B cell (primary cell): ENCODE results near the gene KLK10. TPM values are rescaled to one million over a fixed set of nuclear protein-coding genes. Genes with fewer than 3 reads are reported as not detected.

Experiments
- ATAC-seq: fragments of 200-7000 bp; cut with Tn5 transposase; one replicate; pipeline ENCODE4 v1.10.0; 2021; ENCODE audit warnings: low read depth, mild to moderate bottlenecking, moderate number of reproducible peaks, moderate library complexity
- CTCF ChIA-PET: fragments of 350-600 bp; sonication (Branson Sonifier 250); formaldehyde crosslinking; loops from one replicate; lab custom pipeline; 2021; ENCODE audit warnings: antibody characterized with exemption, inconsistent platforms; lab: Charles Lee
- POLR2A ChIA-PET: fragments of 350-600 bp; sonication (Branson Sonifier 250); formaldehyde crosslinking; loops from one replicate; lab custom pipeline; 2021; ENCODE audit warnings: antibody characterized with exemption; lab: Charles Lee
- DNase-seq: peaks from one replicate; pipeline ENCODE4 v3.0.0; 2013
- H2AFZ ChIP-seq: 2 replicates; pipeline ENCODE4 v1.6.1; 2012; ENCODE audit warnings: mild to moderate bottlenecking, low read depth, low read length; ENCODE audit not compliant: insufficient read depth, poor library complexity, severe bottlenecking
- H3K27ac ChIP-seq, 2 donors: 1 replicate in 1 of 2; 2 replicates in 1 of 2; pipeline ENCODE4 v1.5.1; 2012 to 2013; ENCODE audit warnings: low read length in 2 of 2, mild to moderate bottlenecking in 2 of 2, moderate library complexity in 1 of 2
- H3K27me3 ChIP-seq, 4 experiments: fragments of 200-600 bp in 1 of 4; sonication (generic) in 1 of 4; replicated peaks in 1 of 4; 1 replicate in 2 of 4; 2 replicates in 2 of 4; pipeline versions ENCODE4 v1.6.1 to v1.7.0; 2013 to 2016; ENCODE audit warnings: low read length in 3 of 4, mild to moderate bottlenecking in 2 of 4, mixed read lengths in 1 of 4, moderate library complexity in 1 of 4; ENCODE audit not compliant: insufficient read depth in 4 of 4, control insufficient read depth in 3 of 4; ENCODE audit errors: control extremely low read depth in 1 of 4
- H3K36me3 ChIP-seq, 2 experiments: replicated peaks in 1 of 2; 1 replicate in 1 of 2; 2 replicates in 1 of 2; pipeline versions ENCODE4 v1.6.1 to v1.7.1; 2013; ENCODE audit warnings: low read length in 1 of 2; ENCODE audit not compliant: insufficient read depth in 2 of 2, control insufficient read depth in 1 of 2; ENCODE audit errors: control extremely low read depth in 1 of 2, extremely low read depth in 1 of 2
- H3K4me1 ChIP-seq, 2 donors: fragments of 200-600 bp in 1 of 2; sonication (generic) in 1 of 2; 1 replicate in 1 of 2; 2 replicates in 1 of 2; pipeline versions ENCODE4 v1.5.1 to v1.6.1; 2013 to 2017; ENCODE audit warnings: low read length in 2 of 2; ENCODE audit not compliant: control insufficient read depth in 2 of 2, insufficient read depth in 2 of 2
- H3K4me2 ChIP-seq: replicated peaks from 2 replicates; pipeline ENCODE3; 2012; ENCODE audit warnings: mild to moderate bottlenecking, low read depth, low read length; ENCODE audit not compliant: poor library complexity, severe bottlenecking
- H3K4me3 ChIP-seq, 5 experiments: fragments of 200-600 bp in 1 of 5; sonication (generic) in 1 of 5; 1 replicate in 3 of 5; 2 replicates in 2 of 5; pipeline versions ENCODE4 v1.5.1 to v1.7.0; 2011 to 2016; ENCODE audit warnings: low read length in 4 of 5, mild to moderate bottlenecking in 4 of 5, low read depth in 2 of 5, control low read depth in 1 of 5, moderate library complexity in 1 of 5; ENCODE audit not compliant: insufficient read depth in 1 of 5; ENCODE audit errors: control extremely low read depth in 1 of 5, extremely low read depth in 1 of 5
- H3K79me2 ChIP-seq: fragments of 200-600 bp; sonication (generic); one replicate; pipeline ENCODE4 v1.6.0; 2016; ENCODE audit warnings: low read length; ENCODE audit not compliant: control insufficient read depth, insufficient read depth
- H3K9ac ChIP-seq: fragments of 200-600 bp; sonication (generic); 2 replicates; pipeline ENCODE4 v1.6.1; 2017; ENCODE audit warnings: mild to moderate bottlenecking, low read length, moderate library complexity
- H3K9me3 ChIP-seq, 3 donors: one replicate each; pipeline versions ENCODE4 v1.6.1 to v1.7.1; 2013; ENCODE audit warnings: low read length in 2 of 3; ENCODE audit not compliant: control insufficient read depth in 2 of 3, insufficient read depth in 1 of 3; ENCODE audit errors: control extremely low read depth in 1 of 3
- H4K20me1 ChIP-seq: 2 replicates; pipeline ENCODE4 v1.6.0; 2012; ENCODE audit warnings: mild to moderate bottlenecking, low read length; ENCODE audit not compliant: insufficient read depth, control insufficient read depth, poor library complexity, severe bottlenecking
- H3K27ac Mint-ChIP-seq: one replicate; pipeline ENCODE4 v1.8.0; 2021; ENCODE audit warnings: mixed read lengths
- H3K27me3 Mint-ChIP-seq: one replicate; pipeline ENCODE4 v1.8.0; 2021; ENCODE audit warnings: mixed read lengths
- H3K4me1 Mint-ChIP-seq: one replicate; pipeline ENCODE4 v1.8.0; 2021; ENCODE audit warnings: mixed read lengths
- H3K4me3 Mint-ChIP-seq: one replicate; pipeline ENCODE4 v1.8.0; 2021; ENCODE audit warnings: mixed read lengths
- H3K9me3 Mint-ChIP-seq: one replicate; pipeline ENCODE4 v1.8.0; 2022; ENCODE audit warnings: mixed read lengths; ENCODE audit not compliant: insufficient read depth
- CTCF ChIP-seq: fragments of 200-600 bp; IDR thresholded peaks from one replicate; pipeline ENCODE4 v1.8.0; 2022; ENCODE audit warnings: antibody characterized with exemption, mild to moderate bottlenecking
- EZH2 ChIP-seq: IDR thresholded peaks from 2 replicates; pipeline ENCODE4 v1.6.1; 2012; ENCODE audit warnings: borderline replicate concordance, low read depth, mild to moderate bottlenecking, moderate library complexity, low read length; ENCODE audit not compliant: insufficient read depth, poor library complexity, severe bottlenecking
- WGBS: methylation state at CpG from one replicate; pipeline ENCODE4 v1.1.5; 2013; ENCODE audit warnings: missing lambda C conversion rate; ENCODE audit not compliant: insufficient coverage; 5-methylcytosine and 5-hydroxymethylcytosine counted together
- intact Hi-C: fragments of 100-400 bp; cut with micrococcal nuclease; formaldehyde crosslinking; loops from one replicate; pipeline ENCODE4 v1.10.0; 2022
- polyA plus RNA-seq: library from polyadenylated mRNA; depleted of rRNA; stranded (reverse); fragments of >200 nt; gene quantifications from 2 replicates; pipeline ENCODE4 v1.2.3, GENCODE V29; 2012
- total RNA-seq, 2 donors: library from RNA; stranded (reverse); fragments of 120-200 nt in 1 of 2; gene quantifications; 1 replicate in 1 of 2; 2 replicates in 1 of 2; pipeline versions ENCODE4 v1.2.3 to v1.2.4, GENCODE V29; 2013 to 2022

KLK10 gene
- total and polyA plus RNA-seq, 2 donors (not counting 1 experiment from before 2014, with no cell fraction given), result not detected

- H3K79me2 ChIP-seq, result no peaks in the 10 kb centered on the region
- Mint-ChIP-seq H3K9me3 (no peaks in the 10 kb centered on the region), H3K4me3 (no peak overlapping the region), H3K27ac (no peak overlapping the region), H3K27me3 (peaks cover 20% of the 10 kb centered on the region), H3K4me1 (no peaks in the 10 kb centered on the region)
- peaks cover 0 to 19% (median under 1%) of the 10 kb centered on the region in 4 experiments for H3K27me3 ChIP-seq
- CTCF ChIA-PET, result no interaction called here
- WGBS, result 83% methylated on average over 1 of the region's 1 CpG
- intact Hi-C loops, result no loop called here
- H3K4me2 ChIP-seq, result no peak overlapping the region
- no peaks in the 10 kb centered on the region for H3K4me1 ChIP-seq
- ATAC-seq (no peak), DNase-seq (no peak)
- H2AFZ ChIP-seq, result no peak overlapping the region
- POLR2A ChIA-PET, result no interaction called here
- H3K9ac ChIP-seq, result no peak overlapping the region
- H3K9me3 ChIP-seq, result peaks cover 0 to 33% (median 0%) of the 10 kb centered on the region in 3 donors
- H4K20me1 ChIP-seq, result no peaks in the 10 kb centered on the region
- H3K4me3 ChIP-seq, result no peak overlapping the region
- no peak for TF ChIP-seq EZH2
- TF ChIP-seq CTCF, result no peak
- no peaks in the 10 kb centered on the region for H3K36me3 ChIP-seq
- H3K27ac ChIP-seq, result no peak overlapping the region
Measured at GRCh38 chr19:51005248-51005647, 14.3 kb downstream of the KLK10 start.

GRCh38 chr19:51003316-51003715 is 16.2 kb downstream of the KLK10 start:
- Mint-ChIP-seq H3K4me3 (no peak overlapping the region), H3K9me3 (no peaks in the 10 kb centered on the region), H3K4me1 (no peaks in the 10 kb centered on the region), H3K27ac (no peak overlapping the region), H3K27me3 (peaks cover 32% of the 10 kb centered on the region)
- Histone ChIP-seq H3K79me2 (no peaks in the 10 kb centered on the region), H3K27me3 (peaks cover 0 to 22% (median 2%) of the 10 kb centered on the region in 4 experiments), H3K9me3 (peaks cover 0 to 33% (median 0%) of the 10 kb centered on the region in 3 donors), H3K36me3 (no peaks in the 10 kb centered on the region), H4K20me1 (no peaks in the 10 kb centered on the region), H3K4me1 (no peaks in the 10 kb centered on the region), H3K4me3 (no peak overlapping the region), H3K4me2 (no peak overlapping the region), H3K9ac (no peak overlapping the region), H2AFZ (no peak overlapping the region), H3K27ac (no peak overlapping the region)
- DNase-seq (no peak), ATAC-seq (no peak)
- TF ChIP-seq CTCF (no peak), EZH2 (no peak)
- WGBS, result 72% methylated on average over 7 of the region's 7 CpGs
- POLR2A ChIA-PET, result no interaction called here
- intact Hi-C loops, result no loop called here
- CTCF ChIA-PET, result no interaction called here
